ENCODE data around the gene CCDC40.

The CCDC40 gene

DNA sequence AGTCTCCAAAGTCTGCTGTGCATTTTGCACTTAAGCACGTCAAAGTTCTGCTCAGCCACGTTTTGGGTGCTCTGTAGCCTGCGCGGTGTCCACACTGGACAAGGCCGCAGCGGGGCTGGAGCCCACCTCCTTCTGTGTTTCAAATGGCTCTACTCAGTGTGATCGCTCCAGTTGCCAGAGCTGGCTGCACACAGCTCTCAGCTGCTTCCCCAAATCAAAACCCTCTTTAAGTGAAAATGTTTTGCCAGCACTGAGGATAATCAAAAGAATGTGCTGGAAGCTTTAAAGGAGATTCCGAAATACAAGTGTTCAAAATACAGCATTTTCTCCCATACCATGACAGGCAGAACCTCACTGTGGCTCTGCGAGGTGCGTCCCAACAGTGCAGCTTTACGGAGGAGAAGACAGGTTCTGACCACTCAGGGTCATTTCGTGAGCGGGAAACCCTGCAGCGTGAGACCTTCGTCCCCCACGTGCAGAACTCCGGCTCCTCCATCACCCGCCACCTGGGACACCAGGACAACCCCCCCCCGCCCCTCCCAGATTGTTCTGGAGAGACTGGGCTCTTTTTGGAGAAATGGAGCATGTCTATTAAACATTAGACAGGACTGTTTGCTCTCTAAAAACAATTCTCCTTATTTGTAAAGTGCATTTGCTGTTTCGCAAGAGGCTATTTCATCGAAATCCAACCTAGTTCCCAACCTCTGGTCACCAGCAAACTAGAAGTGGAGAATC, 17.4 kb upstream of the CCDC40 start:
- DNase-seq (ENCODE audit: low read depth) = no peak

DNA sequence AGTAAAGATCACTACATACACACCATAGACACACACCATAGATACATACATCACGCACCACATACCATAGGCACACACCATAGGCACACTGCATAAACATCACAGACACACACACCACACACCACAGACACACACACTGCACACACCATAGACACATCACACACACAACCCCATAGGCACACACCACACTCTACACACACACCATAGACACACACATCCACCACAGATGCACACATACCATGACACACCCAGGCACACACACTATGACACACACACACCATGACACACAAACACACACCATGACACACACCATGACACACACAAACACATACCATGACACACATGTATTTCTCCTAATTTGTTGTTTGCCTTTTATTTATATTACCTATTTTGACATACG, 14.8 kb upstream of the CCDC40 start:
- DNase-seq (ENCODE audit: low read depth) = no peak

DNA sequence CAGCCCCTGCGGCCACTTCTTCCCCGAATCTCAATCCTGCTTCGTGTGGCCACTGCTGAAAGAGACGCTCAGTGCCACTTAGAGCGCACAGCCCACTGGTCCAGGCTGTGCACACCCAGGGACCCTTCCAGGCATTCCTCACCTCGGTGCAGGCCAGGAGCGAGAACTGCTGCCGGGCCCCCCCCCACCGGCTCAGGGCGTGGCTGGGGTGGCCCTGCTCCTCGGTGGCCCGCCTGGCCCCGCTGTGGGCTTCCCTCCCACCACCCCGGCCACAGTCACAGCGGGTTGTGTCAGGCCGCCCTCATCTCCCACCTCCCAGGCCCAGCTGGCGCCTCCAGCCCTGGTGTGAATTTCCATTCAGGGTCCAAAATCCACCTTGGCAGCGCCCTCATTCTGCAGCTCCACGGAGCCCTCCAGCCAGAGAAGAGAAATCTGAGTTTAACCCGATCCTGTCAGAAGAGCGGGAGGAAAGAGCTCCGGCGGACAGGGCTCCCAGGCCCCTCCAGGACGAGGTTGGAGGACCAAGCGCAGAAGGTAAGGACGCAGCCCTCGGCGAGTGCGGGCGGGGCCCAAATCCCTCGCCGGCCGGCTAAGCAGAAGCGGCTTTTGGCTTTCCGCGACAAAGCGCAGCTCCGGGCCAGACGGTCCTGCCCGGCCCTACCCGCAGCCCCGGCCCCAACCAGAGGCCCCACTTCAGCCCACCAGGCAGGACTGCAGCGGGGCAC, 12.8 kb upstream of the CCDC40 start:
- DNase-seq (ENCODE audit: low read depth) = no peak

- no peak for DNase-seq (ENCODE audit: low read depth)
These were observed 12.1 kb upstream of the CCDC40 start for GRCh38 chr17:80024206-80024972.

- no peak for DNase-seq (ENCODE audit: low read depth)
These were observed 11.3 kb upstream of the CCDC40 start for GRCh38 chr17:80025140-80025539.

GRCh38 chr17:80025796-80026195, 10.6 kb upstream of the CCDC40 start:
- DNase-seq (ENCODE audit: low read depth) = no peak

DNA sequence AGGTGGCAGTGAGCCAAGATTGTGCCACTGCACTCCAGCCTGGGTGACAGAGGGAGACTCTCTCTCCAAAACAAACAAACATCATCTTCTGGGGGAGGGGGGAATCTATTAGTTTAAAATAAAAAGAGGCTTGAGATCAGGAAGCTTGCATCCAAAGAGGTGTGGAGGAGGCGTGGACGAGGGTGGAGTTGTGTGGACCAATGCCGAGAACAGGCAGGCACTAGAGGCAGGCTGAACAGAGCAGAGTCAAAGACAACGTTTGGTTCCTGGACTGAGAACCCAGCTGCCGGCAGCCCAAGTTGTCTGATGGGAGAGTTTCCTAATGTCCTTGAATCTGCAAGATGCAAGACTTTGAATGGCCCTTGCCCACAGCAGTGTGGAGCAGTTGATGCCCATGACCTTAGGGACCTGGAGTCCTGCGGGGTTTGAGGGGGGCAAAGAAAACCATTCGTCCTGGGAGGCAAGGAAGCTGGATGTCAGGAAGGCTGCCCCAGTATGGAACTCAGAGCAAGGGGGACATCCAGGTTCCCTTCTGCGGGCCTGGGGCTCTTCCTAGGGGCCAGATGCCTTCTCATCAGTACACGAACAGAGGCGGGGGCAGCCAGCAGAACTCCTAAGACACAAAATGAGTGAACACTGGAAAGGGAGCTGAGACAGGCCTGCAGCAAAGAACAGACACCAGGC, 9.9 kb upstream of the CCDC40 start:
- no peak for DNase-seq (ENCODE audit: low read depth)

DNA sequence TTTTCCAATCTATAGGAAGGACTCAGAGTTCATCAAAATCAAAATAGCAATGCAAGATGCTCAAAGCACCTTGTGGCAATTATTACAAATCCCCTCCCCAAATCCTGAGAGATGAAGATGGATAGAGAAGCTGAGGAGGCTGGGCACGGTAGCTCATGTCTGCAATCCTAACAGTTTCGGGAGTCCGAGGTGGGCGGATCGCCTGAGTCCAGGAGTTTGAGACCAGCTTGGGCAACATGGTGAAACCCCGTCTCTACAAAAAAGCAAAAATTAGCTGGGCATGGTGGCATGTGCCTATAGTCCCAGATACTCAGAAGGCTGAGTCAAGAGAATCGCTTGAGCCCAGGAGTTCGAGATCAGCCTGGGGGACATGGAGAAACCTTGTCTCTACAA, 9.4 kb upstream of the CCDC40 start:
- no peak for DNase-seq (ENCODE audit: low read depth)

GRCh38 chr17:80028030-80028429, 8.4 kb upstream of the CCDC40 start:
- DNase-seq (ENCODE audit: low read depth) = no peak

GRCh38 chr17:80029258-80029974, 7.0 kb upstream of the CCDC40 start:
- DNase-seq (ENCODE audit: low read depth) = no peak

GRCh38 chr17:80030730-80031410, 5.6 kb upstream of the CCDC40 start:
- DNase-seq (ENCODE audit: low read depth) = no peak

DNA sequence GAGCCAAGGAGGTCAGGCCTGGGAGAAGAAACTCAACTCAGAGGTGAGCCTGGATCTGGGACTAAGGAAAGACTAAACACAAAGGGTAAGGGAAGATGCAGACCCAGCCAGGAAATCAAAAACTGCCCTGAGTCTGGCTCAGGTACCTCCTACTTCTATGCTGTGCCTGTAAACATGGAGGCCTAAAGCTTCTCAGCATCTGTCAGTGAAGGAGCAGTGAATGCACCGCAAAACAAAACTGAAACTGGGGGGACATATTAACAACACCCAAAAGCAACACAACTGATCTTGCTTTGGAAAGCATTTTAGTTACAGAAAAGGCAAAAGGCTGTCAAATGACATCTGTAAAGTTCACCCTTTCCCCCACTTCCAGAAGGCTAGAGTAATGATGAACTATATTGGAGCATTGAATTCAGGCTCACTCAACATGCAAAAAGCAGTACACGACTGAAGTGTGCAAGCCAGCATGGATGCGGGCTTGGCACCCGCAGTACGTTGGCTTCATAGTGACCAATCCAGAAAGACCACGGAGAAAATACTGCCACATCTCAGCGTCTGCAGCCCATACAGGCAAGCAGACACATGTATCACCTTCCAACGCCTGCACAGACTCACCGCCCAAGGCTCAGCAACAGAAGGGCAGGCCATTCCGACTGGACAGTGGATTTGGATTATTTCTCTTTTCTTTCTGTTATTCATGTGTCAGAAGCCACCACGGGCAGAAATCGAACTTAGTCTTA, 4.6 kb upstream of the CCDC40 start:
- DNase-seq (ENCODE audit: low read depth) = no peak

DNA sequence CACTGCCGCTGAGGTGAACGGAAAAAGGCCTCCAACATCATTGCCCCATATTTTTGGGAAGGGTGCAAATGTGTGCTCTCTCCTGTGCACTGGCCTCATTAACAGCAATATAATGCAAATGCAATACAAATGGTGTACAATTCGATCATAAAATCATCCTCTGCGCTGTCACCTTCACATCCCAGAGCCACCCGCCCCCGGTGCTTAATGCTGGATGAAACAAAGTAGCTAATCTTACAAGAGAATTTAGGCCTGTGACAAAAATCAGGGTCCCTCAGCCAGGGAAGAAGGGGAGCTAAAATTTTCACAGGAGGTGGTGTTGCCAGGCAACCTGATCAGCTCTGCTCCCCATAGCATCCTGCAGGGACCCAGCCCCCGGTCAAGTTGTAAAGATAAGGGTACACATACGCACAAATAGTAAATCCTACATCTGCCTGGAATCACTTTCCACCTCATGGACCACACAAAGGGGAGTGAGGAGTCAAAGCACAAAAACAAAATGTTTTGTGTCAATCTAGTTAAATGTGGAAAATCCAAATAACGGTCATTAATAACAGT, 3.7 kb upstream of the CCDC40 start:
- no peak for DNase-seq (ENCODE audit: low read depth)

- no peak for DNase-seq (ENCODE audit: low read depth)
These were observed 2.6 kb upstream of the CCDC40 start for GRCh38 chr17:80033840-80034239.

- DNase-seq (ENCODE audit: low read depth) = peak; percentile 10
These were observed 1.4 kb upstream of the CCDC40 start for GRCh38 chr17:80034791-80035686.

GRCh38 chr17:80035687-80035936, 830 bp upstream of the CCDC40 start, which contains the start of gene TBC1D16:
Gene TBC1D16, minus strand, starts transcription at chr17:80035872. Its CDS starts 22,325 bp downstream, at chr17:80013547.
- DNase-seq (ENCODE audit: low read depth) = no peak

- DNase-seq (ENCODE audit: low read depth) = no peak
These were observed 454 bp downstream of the CCDC40 start for GRCh38 chr17:80036715-80037477.

- no peak for DNase-seq (ENCODE audit: low read depth)
These were observed 7.5 kb downstream of the CCDC40 start for GRCh38 chr17:80043963-80044362.
